GM21360 (cell line): ENCODE data around the gene TMEM109.
"Not testable (repeated sequence)": the region's sequence is repeated elsewhere in the genome, so short reads cannot be mapped to it uniquely, and the experiment has no call there.

Source experiments
- ATAC-seq: cut with Tn5 transposase; IDR thresholded peaks from one replicate; pipeline ENCODE4 v1.9.1; 2021; ENCODE audit warnings: mild to moderate bottlenecking, moderate library complexity; ENCODE audit not compliant: unreplicated experiment

TMEM109 gene

GRCh38 chr11:60909680-60910280 lies 4.2 kb upstream of the TMEM109 start:
- not testable (repeated sequence) for ATAC-seq

GRCh38 chr11:60910281-60910687 lies 3.7 kb upstream of the TMEM109 start:
- ATAC-seq: peak; percentile 29

DNA sequence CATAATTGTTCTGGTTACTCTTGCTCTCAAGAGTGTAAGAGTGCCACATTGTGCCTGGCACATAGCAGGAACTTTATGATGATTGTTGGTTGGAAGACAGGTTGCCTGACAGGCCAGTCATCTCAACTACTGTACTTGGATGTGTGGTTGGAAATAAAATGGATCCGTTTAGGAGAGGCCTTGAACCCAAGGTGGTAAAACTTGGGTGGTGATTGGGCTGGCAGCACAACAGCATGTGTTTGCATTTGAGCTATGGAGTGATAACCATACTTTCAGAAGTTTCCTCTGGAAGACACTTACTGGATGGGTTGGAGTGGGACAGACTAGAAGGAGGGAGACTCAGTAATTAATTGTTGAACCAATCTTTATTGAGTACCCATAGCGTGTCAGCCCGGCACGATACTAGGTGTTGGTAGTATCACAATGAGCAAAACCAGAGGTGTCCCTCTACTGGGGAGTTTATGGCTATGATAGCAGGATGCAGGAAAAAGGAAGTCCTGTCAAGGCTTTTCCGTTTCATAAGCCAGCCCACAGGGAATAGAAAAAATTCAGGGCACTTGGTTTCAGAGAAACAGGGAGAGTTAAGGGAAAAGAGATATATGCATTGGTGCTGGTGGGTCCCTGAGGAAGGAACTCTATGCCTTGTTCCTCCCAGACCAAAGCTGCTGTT lies 3.1 kb upstream of the TMEM109 start:
- ATAC-seq: no peak

- no peak for ATAC-seq
Observed at GRCh38 chr11:60912223-60912850, 1.6 kb upstream of the TMEM109 start.

DNA sequence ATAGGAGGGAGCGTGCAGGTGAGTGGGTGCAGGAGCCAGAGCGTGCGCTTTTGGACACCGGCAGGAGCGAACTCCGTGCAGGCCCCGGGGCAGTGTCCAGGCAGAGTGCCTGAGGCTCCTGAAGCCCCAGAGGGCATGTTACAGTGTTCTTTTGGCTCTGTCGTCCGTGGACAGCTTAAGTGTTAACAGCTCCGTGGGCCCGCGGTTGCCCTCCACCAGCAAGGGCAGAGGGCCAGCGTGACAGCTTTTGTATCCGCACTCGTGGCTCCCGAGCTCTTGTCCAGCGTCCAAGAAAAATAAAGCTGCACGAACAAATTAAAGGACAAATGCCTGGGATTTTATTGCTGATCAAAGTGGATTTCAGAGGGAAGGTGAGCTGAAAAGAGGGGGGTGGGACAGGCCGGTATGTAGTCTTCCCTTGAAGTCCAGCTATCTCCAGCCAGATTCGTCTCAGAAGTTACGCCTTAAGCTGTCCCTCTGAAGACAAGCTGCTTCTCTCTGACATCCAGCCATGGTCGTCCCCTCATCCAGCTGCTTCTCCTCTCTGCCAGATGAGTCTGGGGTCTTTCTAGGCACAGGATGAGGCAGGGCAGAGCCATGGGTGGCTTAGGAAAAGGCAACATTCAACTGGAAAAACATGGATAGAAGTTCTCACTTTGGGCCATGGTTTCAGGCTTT lies 968 bp upstream of the TMEM109 start:
- ATAC-seq: no peak

- ATAC-seq: peak; percentile 0
Observed at GRCh38 chr11:60914633-60915247, 782 bp downstream of the TMEM109 start.

- ATAC-seq: peak; percentile 32
Observed at GRCh38 chr11:60915248-60915914, 1.4 kb downstream of the TMEM109 start.

DNA sequence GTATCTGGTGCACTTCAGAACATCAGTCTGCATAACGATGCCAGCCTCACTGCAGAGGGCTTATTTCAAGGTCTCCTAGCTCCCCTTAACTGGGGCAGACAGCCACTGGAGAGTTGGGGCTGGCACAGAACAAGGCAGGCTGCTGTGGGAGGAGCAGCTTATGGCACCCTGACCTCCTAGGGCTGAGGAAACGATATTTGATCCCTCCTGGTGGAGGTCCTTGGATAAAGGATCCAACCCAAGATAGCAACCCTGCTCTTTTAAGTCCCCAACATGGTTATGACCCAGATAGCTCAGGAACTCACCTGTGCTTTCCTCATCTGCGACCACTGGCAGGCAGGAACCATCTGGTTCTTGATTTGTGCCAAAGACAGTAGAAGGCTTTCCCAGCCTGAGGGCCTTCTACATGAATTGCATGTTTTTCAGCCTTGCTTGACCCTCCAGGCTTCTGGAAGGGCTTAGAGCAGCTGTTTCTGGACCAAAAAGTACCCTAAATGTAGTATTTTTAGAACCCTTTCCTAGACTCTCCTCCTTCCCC lies 2.8 kb downstream of the TMEM109 start:
- no peak for ATAC-seq

GRCh38 chr11:60917267-60917666 lies 3.3 kb downstream of the TMEM109 start:
- ATAC-seq: no peak

- no peak for ATAC-seq
Observed at GRCh38 chr11:60918251-60918938, 4.4 kb downstream of the TMEM109 start.

DNA sequence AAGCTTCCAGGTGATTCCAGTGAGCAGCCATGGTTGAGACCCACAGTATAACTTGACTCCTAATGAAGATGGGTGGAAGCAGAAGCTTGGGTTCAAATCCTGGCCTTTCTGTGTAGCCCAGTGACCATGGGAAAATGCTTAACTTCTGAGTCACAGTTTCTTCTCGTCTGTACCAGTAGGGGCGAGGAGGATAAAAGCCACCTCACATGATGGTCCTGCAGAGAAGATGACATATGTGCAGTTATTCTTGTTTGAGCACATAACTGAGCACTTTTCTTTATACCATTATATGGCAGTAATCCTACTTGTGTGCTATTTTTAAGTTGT lies 4.9 kb downstream of the TMEM109 start:
- ATAC-seq: no peak

- ATAC-seq: no peak
Observed at GRCh38 chr11:60919320-60919719, 5.4 kb downstream of the TMEM109 start.

GRCh38 chr11:60919956-60920355 lies 6.0 kb downstream of the TMEM109 start:
- ATAC-seq: no peak

- no peak for ATAC-seq
Observed at GRCh38 chr11:60921259-60921658, 7.3 kb downstream of the TMEM109 start.

GRCh38 chr11:60921777-60922335 lies 7.9 kb downstream of the TMEM109 start:
- ATAC-seq: no peak

DNA sequence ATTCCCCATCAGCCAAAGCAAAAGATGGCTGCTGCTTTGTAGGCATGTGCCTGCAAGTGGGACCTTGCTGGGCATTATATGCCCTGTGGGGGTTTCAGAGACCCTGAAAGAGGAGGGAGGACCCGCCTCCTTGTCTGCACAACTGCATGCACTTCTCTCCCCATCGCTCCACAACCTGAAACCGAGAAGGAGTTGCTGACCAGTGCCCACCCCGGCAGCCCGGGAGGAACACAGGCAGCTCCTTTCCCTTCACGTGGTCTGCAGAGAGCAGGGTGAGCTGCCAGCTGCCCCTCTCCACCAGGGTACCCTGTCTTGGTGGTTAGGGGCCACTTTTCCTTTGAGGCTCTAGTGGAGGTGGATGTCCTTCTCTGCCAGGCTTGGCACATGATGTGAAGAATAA lies 8.9 kb downstream of the TMEM109 start:
- ATAC-seq: no peak

DNA sequence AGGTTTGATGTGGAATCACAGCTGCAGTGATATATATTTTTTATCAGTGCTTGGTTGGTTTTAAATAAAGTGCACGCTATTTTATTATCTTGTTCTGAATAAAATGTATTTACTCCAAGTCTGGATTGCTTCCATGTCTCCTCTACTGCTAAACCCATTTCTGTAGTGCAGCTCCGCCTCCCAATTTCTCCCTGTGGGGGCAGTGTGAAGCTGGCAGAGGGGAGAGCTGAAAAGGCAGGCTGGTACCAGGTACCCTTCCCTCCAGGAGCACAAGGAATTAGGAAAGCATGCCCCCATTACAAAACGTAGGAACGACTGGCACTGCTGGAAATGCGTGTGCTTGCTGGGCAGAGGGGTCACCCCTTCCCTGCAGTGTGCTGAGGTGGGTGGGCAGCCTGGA lies 9.4 kb downstream of the TMEM109 start:
- no peak for ATAC-seq

- ATAC-seq: no peak
Observed at GRCh38 chr11:60923800-60924109, 9.8 kb downstream of the TMEM109 start.

DNA sequence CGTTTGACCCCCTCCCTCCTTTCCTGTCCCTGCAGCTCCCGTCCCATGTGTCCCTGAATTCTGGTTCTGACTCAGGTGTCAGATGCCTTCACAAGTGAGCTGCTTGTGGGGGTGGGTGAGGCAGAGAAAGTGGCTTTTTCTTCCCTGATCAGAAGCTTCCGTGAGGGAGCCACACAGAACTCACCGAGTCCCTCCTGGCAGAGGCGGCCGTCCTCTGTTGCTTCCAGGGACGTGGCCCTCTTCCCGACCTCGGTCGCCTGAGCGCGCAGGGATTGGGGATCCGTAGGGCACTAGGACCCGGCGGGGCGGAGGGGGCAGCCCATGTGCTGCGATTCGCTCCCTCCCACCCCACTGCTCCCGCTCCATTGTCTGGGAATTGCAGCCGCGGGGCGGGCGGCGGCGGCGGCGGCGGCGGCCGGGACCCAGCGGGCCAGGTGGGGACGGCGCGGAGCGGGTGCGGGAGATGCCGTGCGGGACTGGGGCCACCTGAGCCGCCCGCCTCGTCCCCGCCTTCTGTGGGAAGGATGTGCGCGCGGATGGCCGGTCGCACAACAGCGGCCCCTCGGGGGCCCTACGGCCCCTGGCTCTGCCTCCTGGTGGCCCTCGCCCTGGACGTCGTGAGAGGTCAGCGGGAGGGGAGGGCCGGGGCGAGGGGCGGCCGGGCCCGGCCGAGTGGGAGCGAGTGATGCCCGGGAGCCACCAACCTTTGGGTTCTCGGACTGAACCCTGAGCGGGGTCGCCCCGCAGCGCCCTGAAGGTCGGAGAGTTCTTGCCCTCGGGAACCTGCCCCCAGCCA lies 10.3 kb downstream of the TMEM109 start, which contains the start of gene TMEM132A:
TSS of gene TMEM132A (plus strand) at position 351 of the 796 bp plus-strand sequence. CDS start at position 525, 174 bp downstream.
- no peak for ATAC-seq
